ENCODE results near the gene KRT84.

The KRT84 gene

GRCh38 chr12:52342781-52343490 is 42.5 kb downstream of the KRT84 start:
- DNase-seq (ENCODE audit: low spot score), result no peak

DNA sequence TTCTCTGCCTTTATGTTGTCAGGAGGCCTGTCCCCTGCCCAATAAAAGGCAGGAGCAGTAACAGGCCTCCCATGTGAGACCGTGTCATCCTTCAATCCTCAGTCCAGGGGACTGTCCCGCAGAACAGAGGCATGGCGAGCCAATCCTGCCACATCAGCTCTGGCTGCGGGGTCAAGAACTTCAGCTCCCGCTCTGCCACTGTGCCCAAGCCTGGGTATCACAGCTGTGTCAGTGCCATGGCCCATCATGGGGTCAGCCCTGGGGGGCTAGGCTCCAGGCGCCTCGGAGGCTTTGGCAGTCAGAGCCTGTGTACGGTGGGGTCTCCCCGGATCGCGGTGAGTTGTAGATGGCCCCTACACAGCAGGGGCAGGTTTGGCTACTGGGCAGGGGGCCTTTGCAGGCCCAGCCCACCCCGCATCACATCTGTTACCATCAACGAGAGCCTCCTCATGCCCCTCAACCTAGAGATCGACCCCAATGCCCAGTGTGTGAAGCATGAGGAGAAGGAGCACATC is 44.3 kb downstream of the KRT84 start:
- no peak for DNase-seq (ENCODE audit: low spot score)

GRCh38 chr12:52338241-52338960 is 47.1 kb downstream of the KRT84 start:
- DNase-seq (ENCODE audit: low spot score), result no peak

DNA sequence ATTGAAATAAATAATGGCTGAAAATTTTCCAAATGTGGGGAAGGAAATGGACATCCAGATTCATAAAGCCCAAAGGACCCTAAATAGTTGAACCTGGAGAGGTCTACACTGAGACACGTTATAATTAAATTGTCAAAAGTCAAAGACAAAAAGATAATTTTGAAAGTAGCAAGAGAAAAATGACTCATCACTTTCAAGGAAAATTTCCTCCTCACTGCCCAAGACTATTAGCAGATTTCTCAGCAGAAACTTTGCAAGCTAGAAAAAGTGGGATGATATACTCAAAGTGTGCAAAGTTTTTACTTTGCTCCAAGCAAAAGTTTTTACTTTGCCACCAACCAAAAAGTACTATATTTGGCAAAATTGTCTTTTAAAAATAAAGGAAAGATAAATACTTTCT is 48.4 kb downstream of the KRT84 start:
- DNase-seq (ENCODE audit: low spot score), result no peak

DNA sequence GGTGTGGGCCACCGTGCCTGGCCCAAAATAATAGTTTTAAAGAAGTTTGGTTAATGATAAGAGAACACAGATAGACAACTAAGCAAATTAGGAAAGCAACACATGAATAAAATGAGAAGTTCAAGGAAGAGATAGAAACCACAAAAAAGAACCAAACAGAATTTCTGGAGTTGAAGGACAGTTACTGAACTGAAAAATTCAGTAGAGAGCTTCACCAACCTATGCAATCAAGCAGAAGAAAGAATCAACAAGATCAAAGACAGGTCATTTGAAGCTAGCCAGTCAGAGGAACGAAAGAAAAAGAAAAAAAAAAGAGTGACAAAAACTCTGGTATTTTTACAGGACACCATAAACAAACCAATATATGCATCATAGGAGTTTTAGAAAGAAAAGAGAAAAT is 48.8 kb downstream of the KRT84 start:
- DNase-seq (ENCODE audit: low spot score), result no peak

- no peak for DNase-seq (ENCODE audit: low spot score)
Measured at GRCh38 chr12:52335598-52336262, 49.7 kb downstream of the KRT84 start.

DNA sequence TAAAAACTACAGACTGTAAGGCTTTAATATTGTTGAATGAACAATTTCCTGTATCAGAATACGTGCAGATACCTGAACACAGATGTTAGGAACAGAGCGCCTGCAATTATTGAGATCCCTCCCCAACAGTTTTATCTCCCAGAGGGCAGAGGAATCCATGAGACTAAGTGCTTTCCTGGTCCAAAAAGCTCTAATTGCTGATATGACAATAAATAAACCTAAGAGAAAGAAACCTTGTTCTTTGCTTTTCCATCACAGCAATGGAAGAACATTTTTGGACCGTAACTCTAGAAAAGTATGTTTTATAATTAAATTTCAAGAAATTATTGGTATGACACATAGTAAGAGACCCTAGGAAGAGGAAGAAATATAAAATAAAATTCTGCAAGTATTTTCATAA is 51.3 kb downstream of the KRT84 start:
- no peak for DNase-seq (ENCODE audit: low spot score)

DNA sequence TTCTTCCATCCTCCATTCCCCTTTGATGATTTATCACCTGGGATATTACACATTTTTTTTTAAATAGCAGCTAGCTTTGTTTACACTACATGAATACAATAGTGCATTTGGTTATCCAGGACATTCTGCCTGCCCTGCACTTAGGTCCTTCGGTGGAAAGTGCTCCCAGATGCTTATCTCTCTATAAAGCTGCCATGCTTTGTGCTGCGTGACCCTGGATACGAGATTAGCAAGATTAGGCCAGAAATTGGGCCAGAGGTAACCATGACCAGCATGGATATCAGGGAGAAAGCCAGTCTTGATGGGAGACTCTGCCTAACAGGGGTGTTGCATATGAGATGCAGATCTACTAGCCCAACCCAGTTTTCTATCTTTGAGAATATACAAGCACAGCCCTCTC is 52.1 kb downstream of the KRT84 start:
- DNase-seq (ENCODE audit: low spot score), result no peak

GRCh38 chr12:52332381-52332780 is 53.1 kb downstream of the KRT84 start:
- no peak for DNase-seq (ENCODE audit: low spot score)

DNA sequence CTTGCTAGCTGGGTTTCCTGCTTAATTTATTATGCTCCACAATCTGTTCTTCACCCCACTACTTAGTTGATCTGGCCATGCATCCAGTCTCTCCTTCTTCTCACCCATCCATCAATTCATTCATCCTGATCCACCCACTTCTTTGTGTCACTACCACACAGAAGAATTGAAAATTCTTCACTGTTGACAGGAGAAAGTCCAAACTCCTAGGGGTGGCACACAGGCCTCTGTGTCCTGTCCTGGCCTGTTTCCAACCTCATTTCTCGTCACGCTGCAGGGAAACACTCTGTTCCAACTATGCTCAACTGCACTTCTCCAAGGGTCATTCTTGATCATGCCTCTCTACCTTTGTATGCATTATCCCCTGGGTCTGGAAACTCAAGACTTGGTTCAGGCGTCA is 53.6 kb downstream of the KRT84 start:
- no peak for DNase-seq (ENCODE audit: low spot score)

GRCh38 chr12:52331039-52331438 is 54.4 kb downstream of the KRT84 start:
- DNase-seq (ENCODE audit: low spot score), result no peak

GRCh38 chr12:52327830-52328500 is 57.5 kb downstream of the KRT84 start:
- DNase-seq (ENCODE audit: low spot score), result no peak
